ENCODE data around the gene SNTB2.
"Not testable (repeated sequence)": the region's sequence is repeated elsewhere in the genome, so short reads cannot be mapped to it uniquely, and the experiment has no call there.

SNTB2 gene

DNA sequence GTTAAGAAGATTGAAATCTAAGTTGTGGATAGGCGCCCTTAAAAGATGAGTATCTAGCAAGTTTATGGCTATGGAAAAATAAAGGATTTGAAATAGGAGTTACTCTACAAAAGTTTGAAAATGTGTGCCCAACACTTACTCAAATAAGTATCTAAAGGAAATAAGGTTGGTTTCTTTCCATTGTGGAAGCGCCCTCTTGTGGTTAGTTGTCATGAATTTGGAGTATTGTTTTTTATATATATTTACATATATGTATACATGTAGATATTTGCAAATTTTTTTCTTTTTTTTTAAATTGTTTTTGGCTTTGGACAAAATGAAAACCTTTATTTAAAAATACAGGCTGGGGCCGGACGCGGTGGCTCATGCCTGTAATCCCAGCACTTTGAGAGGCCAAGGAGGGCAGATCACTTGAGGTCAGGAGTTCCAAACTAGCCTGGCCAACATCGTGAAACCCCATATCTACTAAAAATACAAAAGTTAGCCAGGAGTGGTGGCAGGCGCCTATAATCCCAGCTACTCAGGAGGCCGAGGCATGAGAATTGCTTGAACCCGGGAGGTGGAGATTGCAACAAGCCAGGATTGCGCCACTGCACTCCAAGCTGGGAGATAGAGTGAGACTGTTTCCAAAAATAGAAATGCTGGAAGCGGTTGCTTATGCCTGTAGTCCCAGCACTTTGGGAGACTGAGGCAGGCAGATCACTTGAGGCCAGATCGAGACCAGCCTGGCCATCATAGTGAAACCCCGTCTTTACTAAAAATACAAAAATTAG lies 100.2 kb downstream of the SNTB2 start:
- DNase-seq (ENCODE audit: low spot score): peak; percentile 60

DNA sequence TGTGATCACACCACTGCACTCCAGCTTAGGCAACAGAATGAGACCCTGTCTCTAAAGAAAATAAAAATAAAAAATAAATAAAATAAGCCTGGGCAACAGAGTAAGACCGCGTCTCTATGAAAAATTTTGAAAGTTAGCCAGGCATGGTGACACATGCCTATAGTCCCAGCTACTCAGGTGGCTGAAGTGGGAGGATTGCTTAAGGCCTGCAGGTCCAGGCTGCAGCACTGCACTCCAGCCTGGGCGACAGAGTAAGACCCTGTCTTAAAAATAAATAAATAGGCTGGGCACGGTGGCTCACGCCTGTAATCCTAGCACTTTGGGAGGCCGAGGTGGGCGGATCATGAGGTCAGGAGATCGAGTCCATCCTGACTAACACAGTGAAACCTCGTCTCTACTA lies 104.7 kb downstream of the SNTB2 start:
- not testable (repeated sequence) for DNase-seq (ENCODE audit: low spot score)

DNA sequence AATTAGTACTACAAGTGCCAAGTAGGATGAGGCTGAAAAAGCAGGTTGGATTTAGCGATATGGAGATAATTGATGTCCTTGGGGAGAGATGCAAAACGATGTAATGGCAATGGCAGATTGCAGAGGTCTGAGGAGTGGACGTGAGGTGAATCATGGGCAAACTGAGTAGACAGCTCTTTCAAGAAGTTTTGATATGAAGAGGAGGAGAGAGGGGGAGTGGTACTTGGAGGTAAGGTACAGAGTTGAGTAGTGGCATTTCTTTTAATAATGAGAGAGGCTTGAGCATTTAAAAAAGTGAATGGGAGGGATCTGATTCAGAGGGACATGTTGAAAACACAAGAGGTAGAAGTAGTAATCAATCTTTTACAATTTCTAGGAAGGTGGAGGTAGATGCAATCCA lies 106.4 kb downstream of the SNTB2 start:
- no peak for DNase-seq (ENCODE audit: low spot score)

DNA sequence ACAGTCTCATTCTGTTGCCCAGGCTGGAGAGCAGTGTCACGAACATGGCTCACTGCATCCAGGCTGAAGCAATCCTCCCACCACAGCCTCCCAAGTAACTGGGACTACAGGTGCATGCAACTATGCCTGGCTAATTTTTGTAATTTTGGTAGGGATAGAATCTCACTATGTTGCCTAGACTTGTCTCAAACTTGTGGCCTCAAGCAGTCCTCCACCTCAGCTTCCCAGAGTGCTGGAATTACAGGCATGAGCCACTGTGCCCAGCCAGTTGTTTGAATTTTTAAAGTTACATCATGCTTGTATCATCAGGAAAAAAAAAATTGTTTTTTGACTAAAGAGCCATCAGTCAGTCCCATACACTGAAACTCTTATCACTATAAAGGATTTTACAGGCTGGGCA lies 107.1 kb downstream of the SNTB2 start:
- no peak for DNase-seq (ENCODE audit: low spot score)

GRCh38 chr16:69296771-69297170 lies 109.8 kb downstream of the SNTB2 start:
- DNase-seq (ENCODE audit: low spot score): not testable (repeated sequence)

- no peak for DNase-seq (ENCODE audit: low spot score)
Measured at GRCh38 chr16:69298261-69298660, 111.3 kb downstream of the SNTB2 start.

GRCh38 chr16:69301187-69301586 lies 114.2 kb downstream of the SNTB2 start:
- DNase-seq (ENCODE audit: low spot score): no peak

DNA sequence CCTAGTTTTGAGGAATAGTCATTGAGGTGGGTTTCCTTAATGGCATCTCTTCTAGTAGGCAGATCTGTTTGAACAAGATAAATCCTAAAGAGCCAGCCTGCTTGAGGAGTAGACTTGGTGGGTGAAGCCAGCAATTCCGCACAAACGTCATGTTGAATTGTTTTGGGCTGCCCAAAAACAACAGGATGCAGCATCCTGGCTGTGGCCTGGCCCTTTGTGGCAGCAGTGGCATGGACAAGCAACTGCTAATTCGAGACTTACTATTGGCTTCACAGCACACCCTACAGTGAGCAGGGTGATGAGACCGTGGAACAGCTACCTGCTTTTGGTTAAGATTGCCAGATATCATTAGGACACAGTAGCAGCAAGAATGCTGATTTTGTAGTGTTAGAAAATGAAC lies 114.9 kb downstream of the SNTB2 start:
- no peak for DNase-seq (ENCODE audit: low spot score)

GRCh38 chr16:69302301-69302700 lies 115.3 kb downstream of the SNTB2 start:
- no peak for DNase-seq (ENCODE audit: low spot score)

DNA sequence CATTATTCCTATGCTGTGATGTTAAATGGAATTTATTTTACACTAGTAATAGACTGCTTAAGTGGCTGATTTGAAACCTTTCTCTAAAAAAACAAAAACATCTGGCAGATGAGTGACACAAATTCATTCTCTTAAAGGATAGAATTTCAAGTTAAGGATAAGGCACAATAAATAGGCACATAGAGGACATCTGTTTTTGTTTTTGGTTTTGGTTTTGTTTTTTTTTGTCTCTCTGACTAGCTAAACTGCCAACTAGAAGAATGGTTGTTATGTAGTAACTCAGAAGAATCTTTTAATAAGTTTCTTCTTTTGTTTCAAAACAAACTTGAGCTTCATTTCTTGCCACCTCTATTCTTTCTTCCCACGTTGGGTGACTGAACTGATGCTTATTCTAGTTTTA lies 119.1 kb downstream of the SNTB2 start:
- no peak for DNase-seq (ENCODE audit: low spot score)

DNA sequence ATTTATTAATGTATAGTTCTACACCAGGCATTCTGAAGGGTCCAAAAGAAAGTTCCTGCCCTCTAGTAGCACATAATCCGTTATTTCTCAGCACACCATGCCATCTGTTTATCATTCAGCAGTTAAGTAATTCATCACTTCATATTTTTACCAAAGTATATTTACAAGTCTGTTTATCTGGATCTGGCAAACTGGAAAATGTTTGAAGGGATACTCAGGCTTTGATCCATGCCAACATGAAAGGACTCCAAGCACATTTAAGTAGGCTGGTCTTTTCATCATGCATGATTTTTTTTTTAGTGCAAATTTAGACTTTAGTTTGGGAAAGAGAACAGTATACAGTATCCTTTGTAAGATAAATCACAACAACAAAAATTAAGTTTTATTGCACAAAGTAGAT lies 120.1 kb downstream of the SNTB2 start:
- no peak for DNase-seq (ENCODE audit: low spot score)

DNA sequence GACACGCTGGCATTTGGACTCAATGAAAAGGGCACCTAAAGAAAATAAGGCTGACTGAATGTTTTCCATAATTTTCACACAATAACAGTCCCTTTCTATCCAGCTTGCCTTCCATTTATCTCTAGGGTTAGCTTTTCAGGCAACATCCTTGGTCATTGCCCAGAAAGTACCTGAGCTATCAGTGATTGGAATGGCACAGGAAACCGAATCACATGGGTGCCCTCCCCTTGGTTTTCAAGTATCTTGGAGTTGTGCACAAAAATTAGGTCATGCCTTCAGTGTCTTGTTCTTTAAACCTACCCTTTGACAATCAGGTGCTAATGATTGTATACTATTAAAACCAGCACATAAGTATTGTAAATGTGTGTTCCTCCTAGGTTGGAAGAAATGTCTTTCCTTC lies 120.9 kb downstream of the SNTB2 start:
- no peak for DNase-seq (ENCODE audit: low spot score)

DNA sequence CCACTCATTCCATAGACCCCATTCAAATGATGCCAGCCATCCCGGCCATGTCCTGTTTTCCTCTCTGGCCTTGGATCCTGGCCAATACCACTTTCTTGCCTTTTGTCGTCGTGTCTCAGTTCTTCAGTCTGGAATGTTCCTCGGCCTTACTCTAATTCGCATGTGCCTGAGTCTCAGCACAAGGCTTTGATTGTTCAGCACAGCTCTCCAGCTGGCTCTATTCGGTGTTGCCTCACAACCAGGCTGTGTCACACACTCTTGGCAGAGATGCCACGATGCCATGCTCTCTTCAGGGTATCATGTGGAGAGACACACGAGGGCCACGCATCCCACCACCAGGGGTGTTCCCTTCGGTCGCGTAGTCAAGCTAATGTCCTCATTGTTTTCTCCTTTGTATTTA lies 122.4 kb downstream of the SNTB2 start:
- no peak for DNase-seq (ENCODE audit: low spot score)

- peak; percentile 96 for DNase-seq (ENCODE audit: low spot score)
Measured at GRCh38 chr16:69310653-69311532, 123.9 kb downstream of the SNTB2 start, which contains the start of gene VPS4A. Gene VPS4A (plus strand): TSS chr16:69311350. CDS start chr16:69311512, 162 bp downstream.

- DNase-seq (ENCODE audit: low spot score): no peak
Measured at GRCh38 chr16:69311533-69312387, 124.8 kb downstream of the SNTB2 start.

DNA sequence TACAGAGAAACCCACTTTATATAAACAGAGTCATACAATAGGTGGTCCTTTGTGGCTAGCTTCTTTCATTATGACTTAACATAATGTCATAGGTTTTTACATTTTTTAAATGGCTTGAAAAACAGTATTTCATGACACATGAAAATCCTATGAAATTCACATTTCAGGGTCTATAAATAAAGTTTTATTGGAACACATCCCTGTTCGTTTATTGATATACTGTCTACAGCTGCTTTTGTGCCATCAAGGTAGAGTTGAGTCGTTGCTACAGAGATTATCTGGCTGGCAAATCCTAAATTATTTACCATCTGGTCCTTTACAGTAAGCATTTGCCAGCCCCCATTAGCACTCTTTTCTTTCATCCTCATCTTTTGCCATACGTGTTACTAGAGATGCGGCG lies 126.5 kb downstream of the SNTB2 start:
- no peak for DNase-seq (ENCODE audit: low spot score)

DNA sequence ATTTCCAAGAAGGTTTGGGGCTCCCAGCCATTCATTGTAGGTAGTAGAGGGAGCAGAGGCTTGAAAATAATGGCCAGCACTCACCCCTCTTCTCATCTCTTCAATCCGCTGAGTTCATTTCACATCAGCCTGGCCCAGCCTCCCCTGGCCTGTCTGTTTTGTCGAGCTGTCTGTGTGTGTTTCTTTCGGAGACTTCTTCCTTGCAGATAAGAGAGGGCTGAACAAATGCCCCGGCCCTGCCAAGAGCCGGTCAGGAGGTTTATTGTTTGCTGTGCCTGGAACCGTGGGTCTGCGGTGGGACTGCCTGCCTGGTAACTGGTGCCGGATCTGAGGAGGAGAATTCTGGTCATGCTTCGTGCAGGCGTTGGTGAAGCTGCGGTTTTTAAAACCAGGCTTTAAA lies 127.6 kb downstream of the SNTB2 start:
- DNase-seq (ENCODE audit: low spot score): no peak

DNA sequence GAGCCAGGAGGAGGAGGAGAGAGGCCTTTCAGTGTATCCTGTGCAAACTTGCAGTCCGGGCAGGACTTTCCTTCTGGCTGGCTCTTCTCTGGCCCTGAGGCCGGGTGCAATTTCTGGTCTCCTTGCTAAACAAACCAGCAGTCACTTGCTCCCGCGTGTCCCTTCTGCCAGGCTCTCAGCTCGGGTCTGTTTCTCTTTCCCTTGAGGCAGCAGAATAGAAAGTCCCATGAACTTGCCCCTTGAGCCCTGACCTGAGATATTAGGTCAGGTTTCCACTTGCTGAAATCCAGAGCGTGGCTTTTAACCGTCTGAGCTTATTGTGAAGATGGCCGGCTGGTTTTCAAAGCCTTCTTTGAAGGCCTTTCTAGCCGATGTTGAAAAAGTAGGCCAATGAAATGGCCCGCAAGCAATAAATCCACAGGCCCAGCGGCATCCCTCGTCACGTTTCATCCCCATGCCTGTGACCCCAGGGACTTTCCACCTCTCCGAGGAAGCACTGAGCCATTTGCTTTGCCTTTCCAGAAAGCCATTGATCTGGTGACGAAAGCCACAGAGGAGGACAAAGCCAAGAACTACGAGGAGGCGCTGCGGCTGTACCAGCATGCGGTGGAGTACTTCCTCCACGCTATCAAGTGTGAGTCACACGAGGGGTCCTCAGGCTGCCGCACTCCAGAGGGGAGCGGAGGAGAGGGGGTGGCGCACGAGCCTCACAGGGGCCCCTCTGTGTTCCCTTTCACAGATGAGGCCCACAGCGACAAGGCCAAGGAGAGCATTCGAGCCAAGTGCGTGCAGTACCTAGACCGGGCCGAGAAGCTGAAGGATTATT lies 128.7 kb downstream of the SNTB2 start:
- DNase-seq (ENCODE audit: low spot score): no peak

- DNase-seq (ENCODE audit: low spot score): no peak
Measured at GRCh38 chr16:69316595-69317034, 129.7 kb downstream of the SNTB2 start.

GRCh38 chr16:69318177-69318910 lies 131.4 kb downstream of the SNTB2 start:
- DNase-seq (ENCODE audit: low spot score): no peak

GRCh38 chr16:69318911-69319289 lies 131.9 kb downstream of the SNTB2 start:
- no peak for DNase-seq (ENCODE audit: low spot score)
